HEK293 (cell line): ENCODE measurements around the gene STARD13.
A peak's percentile ranks its signal among the peaks of the same experiment; 100 is the strongest.

Experiments used
- CTCF ChIA-PET: fragments of 350-600 bp; formaldehyde crosslinking; extraction: SDS; loops from one replicate; lab custom pipeline; 2021; ENCODE audit warnings: antibody characterized with exemption; lab: Yijun Ruan, JAX
- POLR2A ChIA-PET: fragments of 300-600 bp; formaldehyde crosslinking; extraction: SDS; loops from one replicate; lab custom pipeline; 2020; ENCODE audit warnings: antibody characterized with exemption, inconsistent platforms; lab: Yijun Ruan, JAX
- H3K27ac ChIP-seq: fragments of 200-500 bp; sonication (Bioruptor generic); 2 replicates; pipeline ENCODE4 v1.5.1; 2014; ENCODE audit warnings: low read depth, low read length, control low read depth, inconsistent platforms; ENCODE audit errors: extremely low read depth
- H3K36me3 ChIP-seq, 2 experiments: fragments of 200-500 bp in 1 of 2; sonication (Bioruptor generic) in 1 of 2; 1 replicate in 1 of 2; 2 replicates in 1 of 2; pipeline ENCODE4 v1.5.1; 2014 to 2017; ENCODE audit warnings: inconsistent platforms in 2 of 2, low read length in 2 of 2; ENCODE audit not compliant: control insufficient read depth in 2 of 2, insufficient read depth in 1 of 2
- H3K4me1 ChIP-seq: fragments of 200-500 bp; sonication (Bioruptor generic); 2 replicates; pipeline ENCODE4 v1.5.1; 2014; ENCODE audit warnings: mild to moderate bottlenecking, low read length, inconsistent platforms; ENCODE audit not compliant: control insufficient read depth, insufficient read depth
- H3K4me3 ChIP-seq: 2 replicates; pipeline ENCODE4 v1.5.1; 2011; ENCODE audit warnings: low read depth, mild to moderate bottlenecking, control low read depth, low read length, moderate library complexity
- H3K9me3 ChIP-seq: fragments of 200-500 bp; sonication (Bioruptor generic); 2 replicates; pipeline ENCODE4 v1.5.1; 2014; ENCODE audit warnings: low read depth, low read length, inconsistent platforms; ENCODE audit not compliant: control insufficient read depth, insufficient read depth
- GFI1B ChIP-seq: fragments of 450-650 bp; formaldehyde crosslinking; IDR thresholded peaks from 2 replicates; pipeline ENCODE4 v1.5.1; 2016; ENCODE audit warnings: missing biosample characterization, missing genetic modification characterization
- SETDB1 ChIP-seq: IDR thresholded peaks from one replicate; pipeline ENCODE4 v1.6.1; 2017; ENCODE audit warnings: mild to moderate bottlenecking, low read length, moderate library complexity, mixed read lengths; ENCODE audit not compliant: insufficient read length
- SP3 ChIP-seq: fragments of 450-650 bp; formaldehyde crosslinking; IDR thresholded peaks from 2 replicates; pipeline ENCODE4 v1.5.1; 2016; ENCODE audit warnings: missing biosample characterization, missing genetic modification characterization
- ZBTB8A ChIP-seq: fragments of 450-650 bp; formaldehyde crosslinking; IDR thresholded peaks from 2 replicates; pipeline ENCODE4 v1.5.1; 2016; ENCODE audit warnings: missing biosample characterization, missing genetic modification characterization
- ZFP37 ChIP-seq: fragments of 450-650 bp; formaldehyde crosslinking; IDR thresholded peaks from 2 replicates; pipeline ENCODE4 v1.5.1; 2016; ENCODE audit warnings: missing biosample characterization, missing genetic modification characterization
- ZFP69B ChIP-seq: fragments of 450-650 bp; formaldehyde crosslinking; IDR thresholded peaks from 2 replicates; pipeline ENCODE4 v1.5.1; 2016; ENCODE audit warnings: missing biosample characterization, missing genetic modification characterization
- ZNF239 ChIP-seq: fragments of 450-650 bp; formaldehyde crosslinking; IDR thresholded peaks from 2 replicates; pipeline ENCODE4 v1.5.1; 2016; ENCODE audit warnings: missing biosample characterization, missing genetic modification characterization
- ZNF394 ChIP-seq: fragments of 450-650 bp; formaldehyde crosslinking; IDR thresholded peaks from 2 replicates; pipeline ENCODE4 v1.5.1; 2016; ENCODE audit warnings: missing biosample characterization, missing genetic modification characterization, mild to moderate bottlenecking, moderate library complexity, borderline replicate concordance
- ZNF529 ChIP-seq: fragments of 450-650 bp; formaldehyde crosslinking; IDR thresholded peaks from 2 replicates; pipeline ENCODE4 v1.5.1; 2017; ENCODE audit warnings: missing genetic modification characterization, missing biosample characterization; ENCODE audit not compliant: insufficient replicate concordance
- ZNF558 ChIP-seq: fragments of 450-650 bp; formaldehyde crosslinking; IDR thresholded peaks from 2 replicates; pipeline ENCODE4 v1.5.1; 2016; ENCODE audit warnings: missing biosample characterization, missing genetic modification characterization
- ZNF600 ChIP-seq: fragments of 450-650 bp; formaldehyde crosslinking; IDR thresholded peaks from 2 replicates; pipeline ENCODE4 v1.5.1; 2016; ENCODE audit warnings: missing biosample characterization, missing genetic modification characterization
- ZNF610 ChIP-seq: fragments of 450-650 bp; formaldehyde crosslinking; IDR thresholded peaks from 2 replicates; pipeline ENCODE4 v1.5.1; 2016; ENCODE audit warnings: missing biosample characterization, missing genetic modification characterization, borderline replicate concordance
- ZNF658 ChIP-seq: fragments of 450-650 bp; formaldehyde crosslinking; IDR thresholded peaks from 2 replicates; pipeline ENCODE4; 2016; ENCODE audit warnings: missing biosample characterization, missing genetic modification characterization
- ZNF664 ChIP-seq: fragments of 450-650 bp; formaldehyde crosslinking; IDR thresholded peaks from 2 replicates; pipeline ENCODE4 v1.5.1; 2016; ENCODE audit warnings: missing biosample characterization, missing genetic modification characterization
- ZNF677 ChIP-seq: fragments of 450-650 bp; IDR thresholded peaks from 2 replicates; pipeline ENCODE4 v1.5.0; 2018; ENCODE audit warnings: missing biosample characterization, mild to moderate bottlenecking, missing genetic modification characterization, moderate library complexity
- ZNF768 ChIP-seq: fragments of 450-650 bp; formaldehyde crosslinking; IDR thresholded peaks from 2 replicates; pipeline ENCODE4 v1.5.1; 2018; ENCODE audit warnings: missing biosample characterization, mild to moderate bottlenecking, missing genetic modification characterization
- ZNF830 ChIP-seq: fragments of 450-650 bp; IDR thresholded peaks from 2 replicates; pipeline ENCODE4 v1.5.0; 2018; ENCODE audit warnings: missing biosample characterization, missing genetic modification characterization, low read depth, mild to moderate bottlenecking, moderate library complexity
- TF ChIP-seq, protein P1 (sequence below): fragments of 450-650 bp; formaldehyde crosslinking; IDR thresholded peaks from 2 replicates; pipeline ENCODE4 v1.5.1; 2016; ENCODE audit warnings: missing biosample characterization, missing genetic modification characterization
- TF ChIP-seq, protein P2 (sequence below): fragments of 450-650 bp; formaldehyde crosslinking; IDR thresholded peaks from 2 replicates; pipeline ENCODE4 v1.5.1; 2016; ENCODE audit warnings: missing biosample characterization, missing genetic modification characterization

Gene STARD13

DNA sequence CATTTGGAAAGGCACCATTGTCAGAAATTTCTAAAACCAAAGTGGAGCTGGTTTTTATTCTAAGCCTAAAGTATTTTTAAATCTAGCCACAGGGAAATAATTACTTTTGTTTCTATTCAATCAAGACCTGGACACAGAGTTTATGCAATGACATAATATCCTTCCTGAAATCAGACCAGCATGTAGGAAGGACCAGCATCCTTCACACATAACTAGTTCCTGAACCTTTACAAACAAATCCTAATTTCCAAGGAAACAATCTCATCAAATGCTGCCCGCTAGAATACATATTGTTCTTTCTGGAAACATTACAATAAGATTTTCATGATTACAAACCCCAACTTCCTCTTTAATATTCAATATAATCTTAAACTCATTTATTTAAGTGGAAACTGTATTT lies 1.5 kb downstream of the STARD13 start:
- TF ChIP-seq ZNF610 (tag by site-specific recombination) (no peak), ZNF239 (tag by site-specific recombination) (no peak), ZFP69B (tag by site-specific recombination) (no peak), GFI1B (no peak), ZNF830 (no peak), ZNF600 (tag by site-specific recombination) (no peak), ZNF677 (tag by site-specific recombination) (no peak), ZNF529 (tag by site-specific recombination) (no peak), ZBTB8A (tag by site-specific recombination) (no peak), ZNF558 (tag by site-specific recombination) (no peak), ZNF658 (tag by site-specific recombination) (no peak), ZNF768 (tag by site-specific recombination) (no peak), SETDB1 (no peak), ZFP37 (tag by site-specific recombination) (no peak)
- TF ChIP-seq, protein P1, sequence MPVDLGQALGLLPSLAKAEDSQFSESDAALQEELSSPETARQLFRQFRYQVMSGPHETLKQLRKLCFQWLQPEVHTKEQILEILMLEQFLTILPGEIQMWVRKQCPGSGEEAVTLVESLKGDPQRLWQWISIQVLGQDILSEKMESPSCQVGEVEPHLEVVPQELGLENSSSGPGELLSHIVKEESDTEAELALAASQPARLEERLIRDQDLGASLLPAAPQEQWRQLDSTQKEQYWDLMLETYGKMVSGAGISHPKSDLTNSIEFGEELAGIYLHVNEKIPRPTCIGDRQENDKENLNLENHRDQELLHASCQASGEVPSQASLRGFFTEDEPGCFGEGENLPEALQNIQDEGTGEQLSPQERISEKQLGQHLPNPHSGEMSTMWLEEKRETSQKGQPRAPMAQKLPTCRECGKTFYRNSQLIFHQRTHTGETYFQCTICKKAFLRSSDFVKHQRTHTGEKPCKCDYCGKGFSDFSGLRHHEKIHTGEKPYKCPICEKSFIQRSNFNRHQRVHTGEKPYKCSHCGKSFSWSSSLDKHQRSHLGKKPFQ (tag by site-specific recombination) = no peak
- no peak overlapping the region for H3K27ac ChIP-seq
- no peak overlapping the region; the same call in 1 of the 2 replicates for H3K4me3 ChIP-seq
- no peaks in the 10 kb centered on the region for H3K9me3 ChIP-seq
- ChIA-PET POLR2A (no interaction called here), CTCF (interaction anchor here (0.7 kb wide), 1 partner anchor 35 kb away, joined by 3 read pairs; no protein-coding TSS in a partner anchor)
- no peaks in the 10 kb centered on the region for H3K36me3 ChIP-seq
- H3K4me1 ChIP-seq = no peaks in the 10 kb centered on the region

DNA sequence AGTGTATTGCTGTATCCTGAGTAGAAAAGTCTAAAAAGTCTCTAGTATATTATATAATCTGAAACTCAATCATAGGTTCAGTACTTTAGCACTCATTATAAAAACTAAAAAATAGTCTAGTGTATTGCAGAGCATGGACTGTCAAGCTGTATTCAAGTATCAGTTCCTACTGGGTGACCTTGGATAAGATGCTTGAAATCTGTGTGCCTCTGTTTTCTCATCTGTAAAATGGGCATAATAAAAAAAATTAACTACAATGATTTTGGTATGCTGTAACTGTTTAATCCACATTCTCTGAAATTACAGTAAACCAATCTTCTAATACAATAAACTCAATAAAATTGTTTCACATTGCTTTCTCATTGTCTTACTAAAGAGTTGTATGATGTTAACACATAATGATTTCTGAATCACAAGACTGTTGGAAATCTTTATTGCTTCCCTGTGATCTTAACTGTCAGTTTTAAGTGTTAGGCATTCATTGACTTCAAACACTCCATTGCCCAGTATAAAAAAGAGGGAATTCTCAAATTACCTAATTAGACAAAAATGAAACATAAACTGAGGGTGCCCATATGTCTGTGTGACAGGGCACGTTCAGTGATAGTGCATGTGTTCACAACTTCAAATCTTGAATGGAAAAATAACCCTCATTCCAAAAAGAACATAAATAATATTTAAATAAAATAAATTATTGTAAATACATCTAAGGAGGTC lies 2.2 kb downstream of the STARD13 start:
- ChIA-PET CTCF (interaction anchor here (0.7 kb wide), 2 partner anchors 34 to 55 kb away, joined by 3 read pairs; no protein-coding TSS in a partner anchor), POLR2A (no interaction called here)
- H3K36me3 ChIP-seq = no peaks in the 10 kb centered on the region
- no peak overlapping the region for H3K27ac ChIP-seq
- no peak overlapping the region for H3K4me3 ChIP-seq
- H3K4me1 ChIP-seq = no peaks in the 10 kb centered on the region
- TF ChIP-seq SP3 (tag by site-specific recombination) (no peak), ZNF664 (peak; percentile 61)
- TF ChIP-seq, all 188 proteins: peak for 1
- H3K9me3 ChIP-seq = no peaks in the 10 kb centered on the region

DNA sequence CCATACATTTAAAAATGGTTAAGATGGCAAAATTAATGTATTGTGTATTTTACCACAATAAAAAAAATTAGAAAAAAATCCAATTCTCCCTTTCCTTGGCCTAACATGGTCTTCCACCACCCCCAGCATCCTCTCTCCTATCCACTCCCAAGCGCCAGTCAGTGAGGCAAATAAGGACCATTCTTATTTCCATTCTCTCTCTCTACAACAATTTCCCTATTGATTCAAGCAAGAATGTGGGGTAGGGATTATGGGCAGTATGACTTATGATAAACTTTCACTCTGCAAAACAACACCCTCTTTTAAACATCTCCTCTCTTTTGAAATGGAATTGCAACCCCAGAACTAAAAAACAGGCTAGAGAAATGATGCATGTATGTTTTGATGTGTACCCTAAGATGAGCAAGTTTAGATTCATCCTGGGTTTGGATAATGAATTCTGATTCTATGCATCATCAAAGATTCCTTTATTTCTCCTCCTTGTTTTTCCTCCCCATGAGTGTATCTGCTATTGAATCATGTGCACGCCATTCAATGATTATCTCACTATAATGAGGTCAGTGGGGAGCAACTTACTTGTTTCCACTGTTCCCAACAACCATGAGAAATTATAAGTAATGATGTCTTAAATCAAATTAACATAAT lies 3.5 kb downstream of the STARD13 start:
- no peak overlapping the region for H3K27ac ChIP-seq
- TF ChIP-seq, protein P2, sequence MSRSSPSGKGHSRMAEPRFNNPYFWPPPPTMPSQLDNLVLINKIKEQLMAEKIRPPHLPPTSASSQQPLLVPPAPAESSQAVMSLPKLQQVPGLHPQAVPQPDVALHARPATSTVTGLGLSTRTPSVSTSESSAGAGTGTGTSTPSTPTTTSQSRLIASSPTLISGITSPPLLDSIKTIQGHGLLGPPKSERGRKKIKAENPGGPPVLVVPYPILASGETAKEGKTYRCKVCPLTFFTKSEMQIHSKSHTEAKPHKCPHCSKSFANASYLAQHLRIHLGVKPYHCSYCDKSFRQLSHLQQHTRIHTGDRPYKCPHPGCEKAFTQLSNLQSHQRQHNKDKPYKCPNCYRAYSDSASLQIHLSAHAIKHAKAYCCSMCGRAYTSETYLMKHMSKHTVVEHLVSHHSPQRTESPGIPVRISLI (tag by site-specific recombination) = no peak
- TF ChIP-seq ZNF664 (no peak), ZNF394 (no peak)
- no peak overlapping the region for H3K4me3 ChIP-seq
- CTCF ChIA-PET = no interaction called here
- H3K36me3 ChIP-seq = no peaks in the 10 kb centered on the region
- H3K9me3 ChIP-seq = no peaks in the 10 kb centered on the region
- H3K4me1 ChIP-seq = no peaks in the 10 kb centered on the region
- POLR2A ChIA-PET = no interaction called here
